Gastrocnemius medialis (tissue), 4 donors: ENCODE data around the gene RRM1. TPM values are rescaled to one million over a fixed set of nuclear protein-coding genes. Genes with fewer than 3 reads are reported as not detected.
"Not testable (repeated sequence)": the region's sequence is repeated elsewhere in the genome, so short reads cannot be mapped to it uniquely, and the experiment has no call there.

ENCODE experiments used
- ATAC-seq, 2 donors: fragments of 150-250 bp; one replicate each; pipeline ENCODE4 v1.9.1; 2016
- DNase-seq, 2 donors: peaks; one replicate each; pipeline ENCODE4 v3.0.0-alpha.2; 2019
- H3K27ac ChIP-seq, 4 donors: fragments of 200-600 bp; sonication (generic); 1 replicate in 1 of 4; 2 replicates in 3 of 4; pipeline ENCODE4 v1.5.1; 2016 to 2018; ENCODE audit warnings: mild to moderate bottlenecking in 2 of 4, moderate library complexity in 1 of 4
- H3K27me3 ChIP-seq, 3 donors: fragments of 200-600 bp; sonication (generic) in 2 of 3; 1 replicate in 1 of 3; 2 replicates in 2 of 3; pipeline versions ENCODE4 v1.5.1 to v1.6.0; 2016 to 2019; ENCODE audit warnings: mild to moderate bottlenecking in 1 of 3, moderate library complexity in 1 of 3
- H3K36me3 ChIP-seq, 2 donors: fragments of 200-600 bp; sonication (generic) in 1 of 2; one replicate each; pipeline ENCODE4 v1.5.1; 2017 to 2018
- H3K4me1 ChIP-seq, 2 donors: fragments of 200-600 bp; sonication (generic) in 1 of 2; one replicate each; pipeline ENCODE4 v1.5.1; 2016 to 2017; ENCODE audit warnings: mild to moderate bottlenecking in 2 of 2
- H3K4me3 ChIP-seq, 4 donors: fragments of 200-600 bp; sonication (generic) in 3 of 4; 1 replicate in 1 of 4; 2 replicates in 3 of 4; pipeline ENCODE4 v1.5.1; 2016 to 2019; ENCODE audit warnings: mild to moderate bottlenecking in 2 of 4
- H3K9me3 ChIP-seq, 3 donors: fragments of 200-600 bp; sonication (generic) in 2 of 3; 1 replicate in 1 of 3; 2 replicates in 2 of 3; pipeline ENCODE4 v1.5.1; 2016 to 2019
- CTCF ChIP-seq, 5 experiments: fragments of 450-650 bp in 3 of 5; fragments of 200-600 bp in 2 of 5; sonication (generic) in 2 of 5; IDR thresholded peaks in 4 of 5; conservative IDR thresholded peaks in 1 of 5; 1 replicate in 4 of 5; 2 replicates in 1 of 5; pipeline ENCODE4 v1.5.1; 2016 to 2019; ENCODE audit warnings: antibody characterized with exemption in 5 of 5, mild to moderate bottlenecking in 3 of 5, moderate library complexity in 3 of 5
- POLR2A ChIP-seq, 2 donors: fragments of 450-650 bp; IDR thresholded peaks; one replicate each; pipeline ENCODE4 v1.6.1; 2017; ENCODE audit warnings: antibody characterized with exemption in 2 of 2, mild to moderate bottlenecking in 2 of 2, moderate library complexity in 2 of 2
- in situ Hi-C, 4 donors: fragments of 200-750 bp; cut with MboI; loops; one replicate each; pipeline versions ENCODE4 v1.15.0 to v1.8.0; 2017; ENCODE audit warnings: low sequenced_read_pairs in 4 of 4
- intact Hi-C: fragments of 100-400 bp; cut with DNase I; formaldehyde crosslinking; loops from one replicate; pipeline ENCODE4 v1.15.1; 2023; ENCODE audit warnings: low total_unique reads
- total RNA-seq, 4 donors: library from RNA; depleted of rRNA; stranded (reverse); fragments of >200 nt; gene quantifications; one replicate each; pipeline versions ENCODE4 v1.1.0 to v1.2.3, GENCODE V29; 2016

The RRM1 gene
- total RNA-seq, 4 donors from 2014 or later, result 34.0 to 66.0 (median 37.8) TPM

GRCh38 chr11:4154503-4154902, 59.9 kb downstream of the RRM1 start:
- TF ChIP-seq POLR2A (IDR thresholded peaks at IDR 0.05) (no peak), CTCF (IDR thresholded peaks at IDR 0.05 in 4 of 5, conservative IDR thresholded peaks at IDR 0.05 in 1 of 5) (no peak)
- in situ Hi-C loops, result no loop called here
- H3K27me3 ChIP-seq, result no peaks in the 10 kb centered on the region
- intact Hi-C loops, result no loop called here
- no peaks in the 10 kb centered on the region for H3K36me3 ChIP-seq
- no peak overlapping the region for H3K27ac ChIP-seq
- H3K4me3 ChIP-seq, result no peak overlapping the region
- DNase-seq (no peak), ATAC-seq (no peak)
- no peaks in the 10 kb centered on the region for H3K9me3 ChIP-seq
- no peaks in the 10 kb centered on the region for H3K4me1 ChIP-seq

GRCh38 chr11:4156571-4156970, 62.0 kb downstream of the RRM1 start:
- in situ Hi-C loops (no loop called here), intact Hi-C loops (no loop called here)
- H3K36me3 ChIP-seq, result no peaks in the 10 kb centered on the region
- no peak for ATAC-seq
- no peaks in the 10 kb centered on the region for H3K27me3 ChIP-seq
- no peak overlapping the region for H3K27ac ChIP-seq
- no peak overlapping the region for H3K4me3 ChIP-seq
- TF ChIP-seq CTCF (IDR thresholded peaks at IDR 0.05 in 4 of 5, conservative IDR thresholded peaks at IDR 0.05 in 1 of 5) (no peak), POLR2A (IDR thresholded peaks at IDR 0.05) (no peak)
- no peaks in the 10 kb centered on the region for H3K4me1 ChIP-seq
- DNase-seq, result no peak
- no peaks in the 10 kb centered on the region for H3K9me3 ChIP-seq

GRCh38 chr11:4158818-4159217, 64.2 kb downstream of the RRM1 start:
- ATAC-seq, DNase-seq, H3K36me3 ChIP-seq, H3K4me3 ChIP-seq, in situ Hi-C loops, H3K27ac ChIP-seq, intact Hi-C loops, H3K4me1 ChIP-seq, H3K9me3 ChIP-seq, H3K27me3 ChIP-seq: not testable (repeated sequence)

- Histone ChIP-seq H3K27ac (no peak overlapping the region), H3K36me3 (no peaks in the 10 kb centered on the region), H3K27me3 (no peaks in the 10 kb centered on the region), H3K4me3 (no peak overlapping the region), H3K4me1 (no peaks in the 10 kb centered on the region), H3K9me3 (no peaks in the 10 kb centered on the region)
- TF ChIP-seq POLR2A (IDR thresholded peaks at IDR 0.05), result no peak
- TF ChIP-seq CTCF (IDR thresholded peaks at IDR 0.05 in 4 of 5, conservative IDR thresholded peaks at IDR 0.05 in 1 of 5), result no peak
- in situ Hi-C loops, result no loop called here
- intact Hi-C loops, result no loop called here
- ATAC-seq (no peak), DNase-seq (no peak)
Observed at GRCh38 chr11:4161305-4161704, 66.7 kb downstream of the RRM1 start.

- intact Hi-C loops (no loop called here), in situ Hi-C loops (no loop called here)
- no peak overlapping the region for H3K27ac ChIP-seq
- H3K36me3 ChIP-seq, result no peaks in the 10 kb centered on the region
- no peaks in the 10 kb centered on the region for H3K9me3 ChIP-seq
- no peaks in the 10 kb centered on the region for H3K27me3 ChIP-seq
- ATAC-seq, result no peak
- DNase-seq, result no peak
- H3K4me3 ChIP-seq, result no peak overlapping the region
- TF ChIP-seq POLR2A (IDR thresholded peaks at IDR 0.05) (no peak), CTCF (IDR thresholded peaks at IDR 0.05 in 4 of 5, conservative IDR thresholded peaks at IDR 0.05 in 1 of 5) (no peak)
- H3K4me1 ChIP-seq, result no peaks in the 10 kb centered on the region
Observed at GRCh38 chr11:4164884-4165590, 70.4 kb downstream of the RRM1 start.
